A172 (cell line): ENCODE results near the gene LSM2. TPM values are rescaled to one million over a fixed set of nuclear protein-coding genes. Genes with fewer than 3 reads are reported as not detected.
"Not testable (repeated sequence)": the region's sequence is repeated elsewhere in the genome, so short reads cannot be mapped to it uniquely, and the experiment has no call there.

ENCODE experiments used
- DNase-seq: peaks from one replicate; pipeline ENCODE4 v3.0.0-alpha.2; 2015; ENCODE audit warnings: low spot score
- total RNA-seq: library from RNA; depleted of rRNA; stranded (reverse); fragments of >200 nt; shearing (Covaris generic); gene quantifications from 2 replicates; pipeline ENCODE4 v1.2.3, GENCODE V29; 2014; rRNA removed

LSM2 gene
- 80.4 and 88.0 TPM in 2 replicates for total RNA-seq

DNA sequence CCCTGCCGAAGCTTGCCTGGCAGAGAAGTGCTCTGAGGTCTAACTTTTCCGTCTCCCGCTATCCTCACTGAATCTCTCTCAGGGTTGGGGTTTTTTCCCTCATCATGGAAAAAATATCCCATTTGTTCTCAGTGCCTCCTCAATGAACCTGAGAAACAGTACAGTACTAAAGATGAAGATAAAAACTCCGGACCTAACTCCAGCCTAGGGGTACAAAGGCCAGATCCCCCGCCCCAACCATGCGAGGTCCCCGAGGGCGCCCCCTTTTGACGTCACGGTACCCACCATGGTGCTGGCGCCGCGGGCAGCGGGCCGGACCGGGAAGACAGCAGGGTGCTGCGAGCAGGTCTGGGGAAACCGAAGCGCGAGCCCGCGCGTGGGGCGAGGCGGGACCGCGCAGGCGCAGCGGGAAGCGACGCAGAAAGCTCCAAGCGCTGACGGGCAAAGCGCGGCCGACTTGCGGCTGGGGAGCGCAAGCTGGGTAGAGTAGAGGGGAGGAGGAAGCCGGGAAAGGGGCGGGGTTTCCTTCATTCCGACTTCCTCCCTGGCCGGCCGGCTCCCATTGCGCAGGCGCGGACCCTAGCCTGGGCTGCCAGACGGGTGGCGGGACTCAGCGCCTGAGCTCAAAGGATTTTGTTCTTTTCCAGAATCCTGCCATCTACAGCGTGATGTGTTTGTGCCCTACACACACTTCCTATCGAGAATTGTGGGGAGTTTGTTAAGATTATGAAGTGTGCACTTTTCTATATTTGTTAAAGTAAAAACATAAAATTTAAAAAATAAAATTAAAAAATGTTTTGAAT, at the start of gene LSM2:
Gene LSM2 (minus strand): TSS at position 497 of the 803 bp plus-strand sequence. CDS start 209 bp downstream, at position 288.
- peak; percentile 98 for DNase-seq

- not testable (repeated sequence) for DNase-seq
Observed at GRCh38 chr6:31851980-31852718, 45.4 kb upstream of the LSM2 start.

- DNase-seq, result no peak
Observed at GRCh38 chr6:31851485-31851832, 44.7 kb upstream of the LSM2 start.

- no peak for DNase-seq
Observed at GRCh38 chr6:31850765-31851484, 44.2 kb upstream of the LSM2 start.

GRCh38 chr6:31847276-31847978, 40.7 kb upstream of the LSM2 start:
- no peak for DNase-seq

DNA sequence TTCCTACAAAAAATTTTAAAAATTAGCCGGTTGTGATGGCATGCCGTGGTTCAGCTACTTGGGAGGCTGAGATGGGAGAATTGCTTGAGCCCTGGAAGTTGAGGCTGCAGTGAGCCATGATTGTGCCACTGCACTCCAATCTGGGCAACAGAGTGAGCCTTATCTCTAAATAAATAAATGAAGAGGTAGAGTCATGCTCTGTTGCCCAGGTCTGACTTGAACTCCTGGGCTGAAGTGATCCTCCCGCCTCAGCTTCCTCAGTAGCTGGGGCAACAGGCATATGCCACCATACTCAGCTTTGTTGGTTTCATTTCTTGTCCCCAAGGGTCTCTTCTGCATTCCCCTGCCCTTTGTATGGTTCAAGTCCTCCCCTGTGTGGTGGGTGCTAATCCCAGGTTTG, 37.7 kb upstream of the LSM2 start:
- DNase-seq, result no peak

- no peak for DNase-seq
Observed at GRCh38 chr6:31842053-31842452, 35.3 kb upstream of the LSM2 start.

GRCh38 chr6:31839779-31840126, 33.0 kb upstream of the LSM2 start:
- not testable (repeated sequence) for DNase-seq

DNA sequence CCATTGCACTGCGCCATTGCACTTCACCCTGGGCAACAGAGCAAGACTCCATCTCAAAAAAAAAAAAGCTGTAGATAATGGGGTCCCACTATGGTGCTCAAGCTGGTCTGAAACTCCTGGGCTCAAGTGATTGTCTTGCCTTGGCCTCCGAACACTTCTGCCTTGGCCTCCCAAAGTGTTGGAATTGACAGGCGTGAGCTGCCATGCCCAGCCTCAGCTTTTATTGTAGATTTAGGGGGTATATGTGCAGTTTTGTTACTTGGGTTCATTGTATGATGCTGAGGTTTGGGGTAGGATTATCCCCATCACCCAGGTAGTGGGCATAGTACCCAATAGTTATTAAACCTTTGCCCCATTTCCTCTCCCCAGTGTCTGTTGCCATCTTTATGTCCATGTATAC, 32.2 kb upstream of the LSM2 start:
- DNase-seq, result no peak

DNA sequence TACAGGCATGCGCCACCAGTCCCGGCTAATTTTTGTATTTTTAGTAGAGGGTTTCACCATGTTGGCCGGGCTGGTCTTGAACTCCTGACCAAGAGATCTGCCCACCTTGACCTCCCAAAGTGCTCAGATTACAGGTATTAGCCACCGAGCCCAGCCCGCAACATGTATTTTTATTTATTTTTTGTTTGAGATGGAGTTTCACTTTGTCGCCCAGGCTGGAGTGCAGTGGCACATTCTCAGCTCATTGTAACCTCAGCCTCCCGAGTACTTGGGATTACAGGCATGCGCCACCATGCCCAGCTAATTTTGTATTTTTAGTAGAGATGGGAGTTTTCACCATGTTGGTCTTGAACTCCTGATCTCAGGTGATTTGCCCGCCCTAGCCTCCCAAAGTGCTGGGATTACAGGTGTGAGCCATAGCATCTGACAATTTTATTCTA, 31.4 kb upstream of the LSM2 start:
- not testable (repeated sequence) for DNase-seq

GRCh38 chr6:31837369-31838113, 30.8 kb upstream of the LSM2 start:
- DNase-seq, result no peak

GRCh38 chr6:31836474-31837368, 30.0 kb upstream of the LSM2 start:
- no peak for DNase-seq

- no peak for DNase-seq
Observed at GRCh38 chr6:31836047-31836473, 29.3 kb upstream of the LSM2 start.

- peak; percentile 69 for DNase-seq
Observed at GRCh38 chr6:31834367-31835250, 27.8 kb upstream of the LSM2 start.

GRCh38 chr6:31831350-31832215, 24.8 kb upstream of the LSM2 start:
- DNase-seq, result no peak

- no peak for DNase-seq
Observed at GRCh38 chr6:31830886-31831335, 24.1 kb upstream of the LSM2 start.

DNA sequence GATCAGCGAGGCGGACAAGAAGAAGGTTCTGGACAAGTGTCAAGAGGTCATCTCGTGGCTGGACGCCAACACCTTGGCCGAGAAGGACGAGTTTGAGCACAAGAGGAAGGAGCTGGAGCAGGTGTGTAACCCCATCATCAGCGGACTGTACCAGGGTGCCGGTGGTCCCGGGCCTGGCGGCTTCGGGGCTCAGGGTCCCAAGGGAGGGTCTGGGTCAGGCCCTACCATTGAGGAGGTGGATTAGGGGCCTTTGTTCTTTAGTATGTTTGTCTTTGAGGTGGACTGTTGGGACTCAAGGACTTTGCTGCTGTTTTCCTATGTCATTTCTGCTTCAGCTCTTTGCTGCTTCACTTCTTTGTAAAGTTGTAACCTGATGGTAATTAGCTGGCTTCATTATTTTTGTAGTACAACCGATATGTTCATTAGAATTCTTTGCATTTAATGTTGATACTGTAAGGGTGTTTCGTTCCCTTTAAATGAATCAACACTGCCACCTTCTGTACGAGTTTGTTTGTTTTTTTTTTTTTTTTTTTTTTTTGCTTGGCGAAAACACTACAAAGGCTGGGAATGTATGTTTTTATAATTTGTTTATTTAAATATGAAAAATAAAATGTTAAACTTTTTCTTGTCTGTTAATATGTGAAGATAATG, 23.0 kb upstream of the LSM2 start:
- DNase-seq, result peak; percentile 37
